ENCODE data around the gene IGFN1. TPM values are rescaled to one million over a fixed set of nuclear protein-coding genes. Genes with fewer than 3 reads are reported as not detected.

Gene IGFN1
- total RNA-seq, 1 donor from 2014 or later, result 1.6 TPM

DNA sequence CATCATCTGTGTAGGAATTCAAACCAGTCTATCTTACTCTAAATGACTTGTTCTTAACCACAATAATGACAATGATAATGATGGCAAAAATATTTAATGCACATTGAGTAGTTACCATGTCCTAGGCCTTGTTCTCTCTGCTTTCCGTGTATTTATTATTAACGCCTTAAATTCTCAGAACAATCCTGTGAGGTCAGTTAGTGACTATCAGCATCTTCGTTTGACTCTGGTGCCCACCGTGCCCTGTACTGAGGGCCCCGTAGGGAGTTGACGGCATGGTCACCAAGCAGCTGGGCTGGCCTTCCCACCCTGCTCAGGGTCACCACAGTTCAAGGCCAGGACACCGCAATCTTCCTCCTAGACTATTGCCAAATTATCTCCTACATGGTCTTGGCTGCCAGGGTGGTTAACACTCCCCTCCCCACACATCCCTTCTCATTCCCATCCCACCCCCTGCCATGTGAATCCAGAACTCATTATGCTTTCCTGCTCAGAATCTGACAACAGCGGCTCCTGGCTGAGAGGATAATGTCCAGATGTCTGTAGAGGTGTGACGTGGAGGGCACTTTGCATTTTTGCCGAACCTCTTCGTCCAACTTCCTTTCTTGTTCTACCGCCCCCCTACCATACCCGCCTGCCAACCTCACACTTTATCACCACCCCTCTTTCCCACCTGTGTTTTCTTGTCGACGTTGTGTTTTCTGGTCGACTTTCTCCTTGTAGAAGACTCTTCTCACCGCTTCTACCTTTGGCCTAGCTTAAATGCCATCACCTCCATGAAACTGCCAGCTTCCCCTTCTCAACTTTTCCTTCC, 33.4 kb downstream of the IGFN1 start:
- TF ChIP-seq, protein P1, sequence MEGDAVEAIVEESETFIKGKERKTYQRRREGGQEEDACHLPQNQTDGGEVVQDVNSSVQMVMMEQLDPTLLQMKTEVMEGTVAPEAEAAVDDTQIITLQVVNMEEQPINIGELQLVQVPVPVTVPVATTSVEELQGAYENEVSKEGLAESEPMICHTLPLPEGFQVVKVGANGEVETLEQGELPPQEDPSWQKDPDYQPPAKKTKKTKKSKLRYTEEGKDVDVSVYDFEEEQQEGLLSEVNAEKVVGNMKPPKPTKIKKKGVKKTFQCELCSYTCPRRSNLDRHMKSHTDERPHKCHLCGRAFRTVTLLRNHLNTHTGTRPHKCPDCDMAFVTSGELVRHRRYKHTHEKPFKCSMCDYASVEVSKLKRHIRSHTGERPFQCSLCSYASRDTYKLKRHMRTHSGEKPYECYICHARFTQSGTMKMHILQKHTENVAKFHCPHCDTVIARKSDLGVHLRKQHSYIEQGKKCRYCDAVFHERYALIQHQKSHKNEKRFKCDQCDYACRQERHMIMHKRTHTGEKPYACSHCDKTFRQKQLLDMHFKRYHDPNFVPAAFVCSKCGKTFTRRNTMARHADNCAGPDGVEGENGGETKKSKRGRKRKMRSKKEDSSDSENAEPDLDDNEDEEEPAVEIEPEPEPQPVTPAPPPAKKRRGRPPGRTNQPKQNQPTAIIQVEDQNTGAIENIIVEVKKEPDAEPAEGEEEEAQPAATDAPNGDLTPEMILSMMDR (IDR thresholded peaks at IDR 0.05; ENCODE audit: unreplicated experiment), result no peak
- no peak overlapping the region for H3K27ac Mint-ChIP-seq
- H3K36me3 Mint-ChIP-seq, result no peaks in the 10 kb centered on the region
- H3K4me3 Mint-ChIP-seq, result no peak overlapping the region
- no peaks in the 10 kb centered on the region for H3K9me3 Mint-ChIP-seq
- H3K27me3 Mint-ChIP-seq (ENCODE audit: low read depth), result no peaks in the 10 kb centered on the region
- H3K4me1 Mint-ChIP-seq, result no peaks in the 10 kb centered on the region
- DNase-seq (ENCODE audit: low spot score in 2 of 2, unreplicated experiment in 2 of 2), result no peak

DNA sequence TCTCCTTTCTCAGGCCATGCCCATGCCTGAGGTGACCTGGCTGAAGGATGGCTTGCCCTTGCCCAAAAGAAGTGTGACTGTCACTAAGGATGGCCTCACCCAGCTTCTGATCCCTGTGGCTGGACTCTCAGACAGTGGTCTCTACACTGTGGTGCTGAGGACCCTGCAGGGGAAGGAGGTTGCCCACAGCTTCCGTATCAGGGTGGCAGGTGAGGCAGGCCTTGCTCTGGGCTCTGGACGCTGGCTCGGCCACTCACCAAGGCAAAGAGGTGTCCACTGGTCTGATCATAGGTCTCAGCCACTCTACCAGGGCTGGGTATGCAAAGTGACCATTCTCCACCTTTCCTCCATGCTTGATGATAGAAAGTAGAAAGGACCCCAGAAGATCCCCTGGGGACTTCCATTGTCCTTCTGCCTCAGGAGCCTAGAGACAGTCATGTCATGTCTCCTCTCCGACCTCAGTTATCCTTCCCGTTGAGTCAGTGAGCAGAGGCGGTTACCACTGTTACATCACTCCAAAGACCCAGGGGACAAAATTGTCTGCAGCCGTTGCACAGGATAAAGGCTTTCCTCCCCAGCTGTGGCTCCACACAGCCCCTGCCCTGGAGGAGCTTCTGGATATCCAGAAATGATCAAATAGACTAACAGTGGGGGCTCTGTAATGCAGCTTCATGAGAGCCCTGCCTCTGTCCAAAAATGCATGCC, 34.2 kb downstream of the IGFN1 start:
- no peaks in the 10 kb centered on the region for H3K27me3 Mint-ChIP-seq (ENCODE audit: low read depth)
- no peaks in the 10 kb centered on the region for H3K9me3 Mint-ChIP-seq
- no peak overlapping the region for H3K4me3 Mint-ChIP-seq
- no peaks in the 10 kb centered on the region for H3K4me1 Mint-ChIP-seq
- no peak for DNase-seq (ENCODE audit: low spot score in 2 of 2, unreplicated experiment in 2 of 2)
- H3K27ac Mint-ChIP-seq, result no peak overlapping the region
- TF ChIP-seq, protein P1 (IDR thresholded peaks at IDR 0.05; ENCODE audit: unreplicated experiment), result no peak
- no peaks in the 10 kb centered on the region for H3K36me3 Mint-ChIP-seq

DNA sequence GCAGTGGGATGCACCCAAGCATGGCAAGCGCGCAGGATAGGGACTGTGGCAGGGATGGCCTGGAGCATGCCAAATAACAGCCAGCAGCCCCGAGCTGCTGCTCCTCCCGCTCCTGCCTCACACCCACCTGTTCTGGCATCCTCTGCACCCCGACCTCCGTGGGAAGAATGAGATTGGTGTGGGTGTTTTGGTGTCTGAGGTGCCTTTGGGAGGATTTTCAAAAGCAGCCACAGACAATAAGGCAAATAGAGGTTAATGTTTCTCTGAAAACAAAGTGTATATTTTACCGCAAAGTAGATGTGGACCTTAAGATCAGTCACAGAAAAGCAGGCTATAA, 35.5 kb downstream of the IGFN1 start:
- Mint-ChIP-seq H3K4me1 (no peaks in the 10 kb centered on the region), H3K4me3 (no peak overlapping the region), H3K9me3 (no peaks in the 10 kb centered on the region), H3K27ac (no peak overlapping the region), H3K36me3 (no peaks in the 10 kb centered on the region), H3K27me3 (ENCODE audit: low read depth) (no peaks in the 10 kb centered on the region)
- no peak for DNase-seq (ENCODE audit: low spot score in 2 of 2, unreplicated experiment in 2 of 2)
- TF ChIP-seq, protein P1 (IDR thresholded peaks at IDR 0.05; ENCODE audit: unreplicated experiment), result no peak

DNA sequence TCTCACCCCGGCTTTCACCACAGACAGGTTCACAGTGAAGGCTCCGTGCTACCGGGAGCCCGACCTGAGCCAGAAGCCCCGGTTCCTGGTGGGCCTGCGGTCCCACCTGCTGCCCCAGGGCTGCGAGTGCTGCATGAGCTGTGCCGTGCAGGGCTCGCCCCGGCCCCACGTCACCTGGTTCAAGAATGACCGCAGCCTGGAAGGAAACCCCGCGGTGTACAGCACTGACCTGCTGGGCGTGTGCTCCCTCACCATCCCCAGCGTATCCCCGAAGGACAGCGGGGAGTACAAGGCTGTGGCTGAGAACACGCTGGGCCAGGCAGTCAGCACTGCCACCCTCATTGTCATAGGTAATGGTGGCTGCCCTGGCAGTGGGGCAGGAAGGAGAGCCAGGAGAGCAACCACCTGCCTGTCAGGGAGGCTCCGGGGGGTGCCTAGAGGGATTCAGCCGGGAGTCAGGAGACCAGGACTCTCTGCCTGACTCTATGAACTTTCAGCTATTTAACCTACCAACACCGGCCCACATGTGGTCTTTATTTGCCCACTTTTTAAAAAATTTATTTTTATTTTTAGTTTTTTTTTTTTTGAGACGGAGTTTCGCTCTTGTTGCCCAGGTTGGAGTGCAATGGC, 36.4 kb downstream of the IGFN1 start:
- Mint-ChIP-seq H3K4me1 (no peaks in the 10 kb centered on the region), H3K4me3 (no peak overlapping the region), H3K9me3 (peaks cover 6% of the 10 kb centered on the region), H3K27ac (no peak overlapping the region), H3K27me3 (ENCODE audit: low read depth) (no peaks in the 10 kb centered on the region), H3K36me3 (no peaks in the 10 kb centered on the region)
- TF ChIP-seq, protein P1 (IDR thresholded peaks at IDR 0.05; ENCODE audit: unreplicated experiment), result no peak
- peak in 1 of 2 experiments; percentile 33 for DNase-seq (ENCODE audit: low spot score in 2 of 2, unreplicated experiment in 2 of 2)

DNA sequence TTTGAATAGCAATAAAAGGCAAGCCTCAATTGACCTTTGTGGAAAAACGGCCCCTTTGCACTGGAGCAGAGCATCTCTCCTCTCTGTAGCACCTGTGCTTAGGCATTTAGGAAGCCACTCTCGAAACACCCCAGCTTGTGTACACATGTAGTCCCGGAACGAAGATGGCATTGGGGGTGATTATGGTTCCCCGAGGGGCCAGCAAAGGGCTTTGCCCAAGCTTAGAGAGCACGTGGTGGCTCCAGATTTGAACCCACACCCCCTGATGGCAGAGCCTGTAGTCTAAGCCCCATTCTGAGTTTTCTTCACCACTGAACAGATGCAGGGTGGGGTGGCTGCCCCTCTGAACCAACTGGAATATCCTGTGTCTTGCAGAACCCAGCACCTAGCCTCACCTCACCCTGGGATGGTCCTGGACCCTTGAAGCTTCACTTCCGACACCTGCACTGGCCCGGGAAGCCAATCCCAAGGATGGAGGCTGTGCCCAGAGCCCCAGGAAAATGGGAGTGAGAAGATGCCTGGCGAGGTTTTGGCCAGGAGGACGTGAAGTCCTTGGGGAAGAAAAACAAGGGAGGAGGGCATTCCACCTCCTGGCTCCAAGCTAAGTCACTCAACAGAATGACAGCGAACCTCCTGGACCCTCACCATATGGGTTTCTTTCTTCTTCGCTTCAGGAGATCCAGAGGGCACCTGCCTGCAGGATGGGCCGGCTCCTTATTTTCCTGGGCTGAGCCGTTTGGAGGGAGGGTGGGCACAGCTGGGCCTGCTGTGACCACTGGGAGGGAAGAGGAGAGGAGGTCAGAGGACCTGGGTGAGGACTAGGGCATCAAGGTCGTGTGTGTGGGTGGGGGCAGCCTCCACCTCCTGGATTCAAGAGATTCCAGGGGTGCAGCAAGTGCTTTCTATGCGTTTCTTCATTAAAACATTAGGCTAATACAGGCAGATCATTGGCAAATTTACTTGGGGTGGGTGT, 37.7 kb downstream of the IGFN1 start:
- Mint-ChIP-seq H3K4me3 (no peak overlapping the region), H3K36me3 (no peaks in the 10 kb centered on the region), H3K27ac (no peak overlapping the region), H3K4me1 (no peaks in the 10 kb centered on the region), H3K9me3 (peaks cover 13% of the 10 kb centered on the region), H3K27me3 (ENCODE audit: low read depth) (no peaks in the 10 kb centered on the region)
- TF ChIP-seq, protein P1 (IDR thresholded peaks at IDR 0.05; ENCODE audit: unreplicated experiment), result no peak
- DNase-seq (ENCODE audit: low spot score in 2 of 2, unreplicated experiment in 2 of 2), result peak in 1 of 2 experiments; percentile 20

Data from mesothelial cell of epicardium (in vitro differentiated cells).